HEK293 (cell line): ENCODE data around the gene CEP85L.

Experiments
- HOXD13 ChIP-seq: sonication (generic); formaldehyde crosslinking; IDR thresholded peaks from 2 replicates; pipeline ENCODE4 v1.8.0; 2022; ENCODE audit warnings: missing genetic modification reagents, borderline replicate concordance
- RBAK ChIP-seq: fragments of 450-650 bp; formaldehyde crosslinking; IDR thresholded peaks from 2 replicates; pipeline ENCODE4 v1.5.1; 2016; ENCODE audit warnings: missing biosample characterization, missing genetic modification characterization
- SETDB1 ChIP-seq: IDR thresholded peaks from one replicate; pipeline ENCODE4 v1.6.1; 2017; ENCODE audit warnings: mild to moderate bottlenecking, low read length, moderate library complexity, mixed read lengths; ENCODE audit not compliant: insufficient read length
- ZNF19 ChIP-seq: fragments of 450-650 bp; formaldehyde crosslinking; IDR thresholded peaks from 2 replicates; pipeline ENCODE4; 2016; ENCODE audit warnings: missing biosample characterization, missing genetic modification characterization, low read depth
- ZNF529 ChIP-seq: fragments of 450-650 bp; formaldehyde crosslinking; IDR thresholded peaks from 2 replicates; pipeline ENCODE4 v1.5.1; 2017; ENCODE audit warnings: missing genetic modification characterization, missing biosample characterization; ENCODE audit not compliant: insufficient replicate concordance
- TF ChIP-seq, protein P1 (sequence below): fragments of 450-650 bp; formaldehyde crosslinking; IDR thresholded peaks from 2 replicates; pipeline ENCODE4 v1.5.1; 2017; ENCODE audit warnings: missing biosample characterization, missing genetic modification characterization
- TF ChIP-seq, protein P2 (sequence below): fragments of 450-650 bp; formaldehyde crosslinking; IDR thresholded peaks from 2 replicates; pipeline ENCODE4 v1.5.1; 2016; ENCODE audit warnings: missing biosample characterization, missing genetic modification characterization
- TF ChIP-seq, protein P3 (sequence below): fragments of 450-650 bp; formaldehyde crosslinking; conservative IDR thresholded peaks from 2 replicates; pipeline ENCODE4 v1.5.1; 2016; ENCODE audit warnings: low read depth, missing biosample characterization, missing genetic modification characterization

DNA sequence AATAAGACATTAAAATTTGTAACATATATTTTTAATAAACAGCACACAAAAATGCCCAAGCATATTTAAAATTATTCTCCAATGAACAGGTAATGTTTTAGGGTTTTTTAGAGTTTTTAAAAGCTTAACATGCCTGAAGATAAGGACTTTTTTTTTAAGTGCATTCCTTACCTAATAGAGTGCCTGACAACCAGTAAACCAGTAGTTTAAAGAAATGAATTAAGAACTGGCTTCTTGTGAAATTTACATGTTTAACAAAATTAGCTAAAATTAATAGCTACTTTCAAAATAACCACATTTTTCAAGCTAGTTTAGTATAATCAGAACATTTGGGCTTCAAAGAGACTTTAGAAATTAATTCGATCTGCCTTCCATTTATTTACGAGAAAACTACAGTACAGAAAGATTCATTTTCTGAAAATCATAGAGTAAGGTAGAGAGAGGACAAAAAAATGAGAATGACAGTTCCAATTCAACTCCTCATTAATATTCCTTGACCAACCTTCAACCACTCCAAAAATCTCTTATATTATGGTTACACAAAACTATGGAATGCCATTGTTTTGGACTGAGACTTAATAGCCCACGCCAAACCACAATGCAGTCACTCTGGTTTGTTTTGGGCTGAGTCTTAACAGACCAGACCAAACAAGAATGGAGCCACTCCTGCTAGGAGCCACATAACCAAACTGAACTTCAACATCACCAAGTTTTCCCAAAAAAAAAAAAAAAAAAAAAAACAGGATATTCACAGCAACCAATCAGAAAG is 109.0 kb downstream of the CEP85L start:
- TF ChIP-seq SETDB1 (no peak), ZNF19 (tag by site-specific recombination) (no peak), ZNF529 (tag by site-specific recombination) (no peak), HOXD13 (CRISPR knock-in tag) (no peak), RBAK (tag by site-specific recombination) (no peak)
- TF ChIP-seq, protein P1, sequence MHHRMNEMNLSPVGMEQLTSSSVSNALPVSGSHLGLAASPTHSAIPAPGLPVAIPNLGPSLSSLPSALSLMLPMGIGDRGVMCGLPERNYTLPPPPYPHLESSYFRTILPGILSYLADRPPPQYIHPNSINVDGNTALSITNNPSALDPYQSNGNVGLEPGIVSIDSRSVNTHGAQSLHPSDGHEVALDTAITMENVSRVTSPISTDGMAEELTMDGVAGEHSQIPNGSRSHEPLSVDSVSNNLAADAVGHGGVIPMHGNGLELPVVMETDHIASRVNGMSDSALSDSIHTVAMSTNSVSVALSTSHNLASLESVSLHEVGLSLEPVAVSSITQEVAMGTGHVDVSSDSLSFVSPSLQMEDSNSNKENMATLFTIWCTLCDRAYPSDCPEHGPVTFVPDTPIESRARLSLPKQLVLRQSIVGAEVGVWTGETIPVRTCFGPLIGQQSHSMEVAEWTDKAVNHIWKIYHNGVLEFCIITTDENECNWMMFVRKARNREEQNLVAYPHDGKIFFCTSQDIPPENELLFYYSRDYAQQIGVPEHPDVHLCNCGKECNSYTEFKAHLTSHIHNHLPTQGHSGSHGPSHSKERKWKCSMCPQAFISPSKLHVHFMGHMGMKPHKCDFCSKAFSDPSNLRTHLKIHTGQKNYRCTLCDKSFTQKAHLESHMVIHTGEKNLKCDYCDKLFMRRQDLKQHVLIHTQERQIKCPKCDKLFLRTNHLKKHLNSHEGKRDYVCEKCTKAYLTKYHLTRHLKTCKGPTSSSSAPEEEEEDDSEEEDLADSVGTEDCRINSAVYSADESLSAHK: no peak
- TF ChIP-seq, protein P2, sequence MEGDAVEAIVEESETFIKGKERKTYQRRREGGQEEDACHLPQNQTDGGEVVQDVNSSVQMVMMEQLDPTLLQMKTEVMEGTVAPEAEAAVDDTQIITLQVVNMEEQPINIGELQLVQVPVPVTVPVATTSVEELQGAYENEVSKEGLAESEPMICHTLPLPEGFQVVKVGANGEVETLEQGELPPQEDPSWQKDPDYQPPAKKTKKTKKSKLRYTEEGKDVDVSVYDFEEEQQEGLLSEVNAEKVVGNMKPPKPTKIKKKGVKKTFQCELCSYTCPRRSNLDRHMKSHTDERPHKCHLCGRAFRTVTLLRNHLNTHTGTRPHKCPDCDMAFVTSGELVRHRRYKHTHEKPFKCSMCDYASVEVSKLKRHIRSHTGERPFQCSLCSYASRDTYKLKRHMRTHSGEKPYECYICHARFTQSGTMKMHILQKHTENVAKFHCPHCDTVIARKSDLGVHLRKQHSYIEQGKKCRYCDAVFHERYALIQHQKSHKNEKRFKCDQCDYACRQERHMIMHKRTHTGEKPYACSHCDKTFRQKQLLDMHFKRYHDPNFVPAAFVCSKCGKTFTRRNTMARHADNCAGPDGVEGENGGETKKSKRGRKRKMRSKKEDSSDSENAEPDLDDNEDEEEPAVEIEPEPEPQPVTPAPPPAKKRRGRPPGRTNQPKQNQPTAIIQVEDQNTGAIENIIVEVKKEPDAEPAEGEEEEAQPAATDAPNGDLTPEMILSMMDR (tag by site-specific recombination): no peak
- TF ChIP-seq, protein P3, sequence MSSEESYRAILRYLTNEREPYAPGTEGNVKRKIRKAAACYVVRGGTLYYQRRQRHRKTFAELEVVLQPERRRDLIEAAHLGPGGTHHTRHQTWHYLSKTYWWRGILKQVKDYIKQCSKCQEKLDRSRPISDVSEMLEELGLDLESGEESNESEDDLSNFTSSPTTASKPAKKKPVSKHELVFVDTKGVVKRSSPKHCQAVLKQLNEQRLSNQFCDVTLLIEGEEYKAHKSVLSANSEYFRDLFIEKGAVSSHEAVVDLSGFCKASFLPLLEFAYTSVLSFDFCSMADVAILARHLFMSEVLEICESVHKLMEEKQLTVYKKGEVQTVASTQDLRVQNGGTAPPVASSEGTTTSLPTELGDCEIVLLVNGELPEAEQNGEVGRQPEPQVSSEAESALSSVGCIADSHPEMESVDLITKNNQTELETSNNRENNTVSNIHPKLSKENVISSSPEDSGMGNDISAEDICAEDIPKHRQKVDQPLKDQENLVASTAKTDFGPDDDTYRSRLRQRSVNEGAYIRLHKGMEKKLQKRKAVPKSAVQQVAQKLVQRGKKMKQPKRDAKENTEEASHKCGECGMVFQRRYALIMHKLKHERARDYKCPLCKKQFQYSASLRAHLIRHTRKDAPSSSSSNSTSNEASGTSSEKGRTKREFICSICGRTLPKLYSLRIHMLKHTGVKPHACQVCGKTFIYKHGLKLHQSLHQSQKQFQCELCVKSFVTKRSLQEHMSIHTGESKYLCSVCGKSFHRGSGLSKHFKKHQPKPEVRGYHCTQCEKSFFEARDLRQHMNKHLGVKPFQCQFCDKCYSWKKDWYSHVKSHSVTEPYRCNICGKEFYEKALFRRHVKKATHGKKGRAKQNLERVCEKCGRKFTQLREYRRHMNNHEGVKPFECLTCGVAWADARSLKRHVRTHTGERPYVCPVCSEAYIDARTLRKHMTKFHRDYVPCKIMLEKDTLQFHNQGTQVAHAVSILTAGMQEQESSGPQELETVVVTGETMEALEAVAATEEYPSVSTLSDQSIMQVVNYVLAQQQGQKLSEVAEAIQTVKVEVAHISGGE (tag by site-specific recombination): no peak
